SW480 (cell line): Measurements from ENCODE around the gene SOCS6.
"Not testable (repeated sequence)": the region's sequence is repeated elsewhere in the genome, so short reads cannot be mapped to it uniquely, and the experiment has no call there.

Experiments used
- DNase-seq: peaks from one replicate; pipeline ENCODE4 v3.0.0-alpha.2; 2016; ENCODE audit warnings: low spot score

The SOCS6 gene

DNA sequence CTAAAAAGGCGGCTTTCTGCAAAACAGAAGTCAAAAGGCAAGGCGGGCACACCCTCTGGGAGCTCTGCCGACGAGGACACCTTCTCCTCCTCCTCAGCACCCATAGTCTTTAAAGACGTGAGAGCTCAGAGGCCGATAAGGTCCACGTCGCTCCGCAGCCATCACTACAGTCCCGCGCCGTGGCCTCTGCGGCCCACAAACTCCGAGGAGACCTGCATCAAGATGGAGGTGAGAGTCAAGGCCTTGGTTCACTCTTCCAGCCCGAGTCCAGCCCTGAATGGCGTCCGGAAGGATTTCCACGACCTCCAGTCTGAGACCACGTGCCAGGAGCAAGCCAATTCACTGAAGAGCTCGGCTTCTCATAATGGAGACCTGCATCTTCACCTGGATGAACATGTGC lies 36.1 kb downstream of the SOCS6 start:
- no peak for DNase-seq

DNA sequence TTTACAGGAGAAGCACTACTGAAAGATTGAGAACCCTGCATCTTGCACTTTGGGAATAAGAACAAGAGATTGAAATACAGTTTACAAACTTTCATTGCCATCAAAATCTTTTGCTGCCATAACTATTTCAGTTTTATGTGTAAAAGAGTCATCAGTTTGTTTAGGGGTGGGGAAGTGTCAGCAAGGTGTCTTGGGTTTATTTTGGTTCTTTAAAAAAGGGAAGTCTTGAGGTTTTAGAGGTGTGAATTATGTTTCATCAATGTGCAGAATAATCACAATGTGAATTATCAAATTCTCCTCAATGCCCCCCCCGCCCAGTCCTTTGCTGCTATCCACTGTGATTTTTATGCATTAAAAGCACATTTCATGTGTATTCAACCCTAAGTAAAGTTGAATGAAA lies 37.4 kb downstream of the SOCS6 start:
- DNase-seq, result no peak

- no peak for DNase-seq
These were observed 39.3 kb downstream of the SOCS6 start for GRCh38 chr18:70328169-70328568.

DNA sequence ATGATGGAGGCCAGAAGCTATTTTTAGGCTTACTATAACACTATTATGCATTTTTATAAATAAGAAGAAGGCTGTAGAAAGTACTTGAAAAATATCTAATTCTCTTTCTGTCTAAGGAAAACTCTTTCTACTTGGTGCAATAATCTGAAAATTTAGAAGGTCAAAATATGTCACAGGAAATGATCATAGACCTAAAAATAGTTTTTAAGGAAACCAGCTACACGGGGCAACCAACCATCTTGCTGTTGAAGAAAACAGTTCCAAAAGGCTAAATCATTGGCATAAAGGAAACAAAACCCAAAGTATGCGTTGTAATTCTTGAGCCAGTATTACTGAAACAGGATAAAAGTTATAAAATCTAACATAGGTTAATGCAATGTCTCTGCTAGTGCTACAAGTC lies 40.2 kb downstream of the SOCS6 start:
- DNase-seq, result no peak

- no peak for DNase-seq
These were observed 42.0 kb downstream of the SOCS6 start for GRCh38 chr18:70330887-70331286.

DNA sequence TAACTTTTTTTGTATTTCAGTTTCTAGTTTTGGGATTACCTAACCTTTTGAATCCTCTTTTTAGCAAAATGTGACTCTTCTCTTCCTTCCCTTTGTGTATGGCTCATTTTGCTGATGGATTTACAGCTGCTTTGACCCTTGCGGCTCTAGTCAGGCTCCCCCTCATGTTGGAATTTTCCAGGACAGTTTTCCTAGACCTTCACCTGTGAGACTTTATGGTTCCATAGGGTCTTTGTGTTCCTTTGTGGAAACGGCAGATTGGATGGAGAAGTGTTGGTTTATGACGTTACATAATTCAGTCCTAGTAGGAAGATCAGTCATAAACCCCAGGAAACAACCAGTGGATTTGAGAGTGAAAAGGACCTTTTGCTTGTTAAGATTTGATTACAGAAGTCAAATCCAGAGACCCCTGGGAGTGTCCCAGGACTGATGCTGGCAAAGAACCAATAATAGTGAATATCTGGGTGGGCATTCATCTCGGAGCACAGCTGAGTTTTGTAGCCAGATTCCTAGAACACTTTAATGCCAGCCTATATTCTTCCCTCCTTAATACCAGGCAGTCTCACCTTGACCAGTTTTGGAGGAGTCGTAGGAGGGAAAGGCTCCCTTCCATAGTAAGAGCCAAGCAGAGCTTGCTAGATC lies 42.7 kb downstream of the SOCS6 start:
- no peak for DNase-seq

DNA sequence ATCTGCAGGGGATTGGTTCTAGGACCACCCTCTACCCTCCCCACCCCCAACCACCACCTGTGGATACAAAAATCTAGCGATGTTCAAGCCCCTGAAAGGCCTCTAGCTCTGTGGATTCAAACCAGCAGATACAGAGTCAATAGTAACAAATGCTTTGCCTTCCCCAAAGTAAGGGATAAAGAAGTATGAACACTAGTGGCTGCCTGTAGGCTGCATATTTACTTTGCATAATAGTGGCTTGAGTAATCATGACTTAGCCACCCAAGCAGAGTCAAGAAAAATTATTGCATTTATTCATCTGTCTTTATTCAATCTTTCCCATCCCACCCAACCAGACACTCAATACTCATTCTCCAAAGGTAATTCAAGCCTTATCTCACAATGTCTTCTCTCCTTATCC lies 43.8 kb downstream of the SOCS6 start:
- no peak for DNase-seq

DNA sequence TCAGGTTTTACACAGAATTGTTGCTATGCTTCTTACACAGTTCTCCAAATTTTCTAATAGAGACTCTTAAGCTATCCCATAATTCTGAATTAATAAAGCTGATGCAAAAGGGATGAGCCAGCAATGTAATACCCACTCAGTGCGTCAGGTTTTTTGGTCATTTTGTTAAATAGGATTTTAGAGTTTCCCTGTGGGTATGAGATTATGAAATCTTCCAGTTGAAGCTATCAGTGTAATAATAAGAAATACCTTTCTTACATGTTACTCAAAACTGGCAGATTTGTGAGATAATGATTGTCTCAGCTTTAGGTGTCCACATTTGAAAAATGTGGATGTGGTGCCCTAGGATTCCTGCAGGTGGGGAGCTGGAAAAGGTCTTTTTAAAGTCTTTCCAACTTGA lies 44.5 kb downstream of the SOCS6 start:
- DNase-seq, result no peak

GRCh38 chr18:70333757-70334156 lies 44.9 kb downstream of the SOCS6 start:
- no peak for DNase-seq

GRCh38 chr18:70334264-70334663 lies 45.4 kb downstream of the SOCS6 start:
- DNase-seq, result no peak

GRCh38 chr18:70334728-70335329 lies 46.0 kb downstream of the SOCS6 start:
- DNase-seq, result no peak

- no peak for DNase-seq
These were observed 47.3 kb downstream of the SOCS6 start for GRCh38 chr18:70335892-70336726.

GRCh38 chr18:70337139-70337972 lies 48.5 kb downstream of the SOCS6 start:
- peak; percentile 31 for DNase-seq

DNA sequence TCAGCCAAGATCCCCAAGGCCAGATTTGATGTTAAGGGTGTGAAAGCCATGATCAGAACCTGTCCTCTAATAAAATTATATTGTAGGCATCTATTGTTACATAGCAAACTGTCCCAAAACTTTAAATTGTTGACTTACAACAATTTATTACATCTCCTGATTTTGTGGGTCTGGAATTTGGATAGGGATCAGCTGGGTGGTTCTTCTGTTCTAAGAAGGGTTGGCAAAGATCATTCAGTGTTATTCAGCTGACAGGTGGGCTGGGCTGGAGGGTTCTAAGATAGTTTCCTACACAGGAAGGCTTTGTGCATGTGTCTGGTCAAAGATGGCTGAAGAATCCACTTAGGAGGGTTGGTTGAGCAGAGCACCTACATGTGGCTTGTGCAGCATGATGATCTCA lies 50.0 kb downstream of the SOCS6 start:
- no peak for DNase-seq

- DNase-seq, result no peak
These were observed 51.1 kb downstream of the SOCS6 start for GRCh38 chr18:70339915-70340314.

DNA sequence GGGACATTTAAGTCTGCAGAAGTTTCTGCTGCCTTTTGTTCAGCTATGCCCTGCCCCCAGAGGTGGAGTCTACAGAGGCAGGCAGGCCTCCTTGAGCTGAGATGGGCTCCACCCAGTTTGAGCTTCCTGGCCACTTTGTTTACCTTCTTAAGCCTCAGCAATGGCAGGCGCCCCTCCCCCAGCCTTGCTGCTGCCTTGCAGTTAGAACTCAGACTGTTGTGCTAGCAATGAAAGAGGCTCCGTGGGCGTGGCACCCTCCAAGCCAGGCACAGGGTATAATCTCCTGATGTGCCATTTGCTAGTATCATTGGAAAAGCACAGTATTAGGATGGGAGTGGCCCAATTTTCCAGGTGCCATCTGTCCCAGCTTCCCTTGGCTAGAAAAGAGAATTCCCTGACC lies 59.6 kb downstream of the SOCS6 start:
- DNase-seq, result not testable (repeated sequence)

DNA sequence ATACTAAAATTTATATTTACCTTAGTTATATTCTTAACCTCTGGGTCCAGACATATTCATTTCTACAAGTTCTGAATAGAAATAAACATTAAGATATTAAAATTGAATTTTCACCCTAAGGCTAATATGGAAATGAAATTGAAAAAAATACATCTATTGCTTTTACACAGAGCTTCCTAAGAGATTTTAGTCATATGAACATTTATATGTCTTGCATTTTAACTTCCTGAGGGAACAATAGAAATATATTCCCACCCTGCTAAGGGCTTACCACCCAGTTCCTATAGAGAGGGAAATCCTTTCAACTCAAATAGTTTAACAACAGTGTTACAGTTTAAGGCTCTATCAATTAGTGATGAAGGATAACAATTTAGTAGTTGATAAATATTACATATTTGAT lies 60.5 kb downstream of the SOCS6 start:
- no peak for DNase-seq

- no peak for DNase-seq
These were observed 65.2 kb downstream of the SOCS6 start for GRCh38 chr18:70354080-70354479.

DNA sequence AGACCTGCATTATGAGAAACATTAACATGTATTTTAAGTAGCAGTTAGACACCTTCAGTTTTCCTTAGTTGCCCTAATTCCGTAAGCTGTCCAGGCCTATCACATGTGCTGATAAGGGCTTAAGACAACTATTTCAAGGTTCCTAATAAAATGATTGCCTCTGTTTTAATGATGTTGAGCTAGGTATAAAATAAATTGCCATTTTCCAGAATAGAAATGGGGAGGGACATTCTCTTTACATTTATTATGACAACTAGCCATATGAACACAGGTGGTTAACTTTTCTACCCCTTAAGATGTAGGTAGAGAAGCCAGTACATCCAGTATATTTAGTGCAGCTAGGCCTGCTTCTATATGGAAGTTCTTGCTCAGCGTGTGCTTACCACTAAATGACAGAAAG lies 65.9 kb downstream of the SOCS6 start:
- no peak for DNase-seq

- DNase-seq, result no peak
These were observed 67.0 kb downstream of the SOCS6 start for GRCh38 chr18:70355620-70356385.

DNA sequence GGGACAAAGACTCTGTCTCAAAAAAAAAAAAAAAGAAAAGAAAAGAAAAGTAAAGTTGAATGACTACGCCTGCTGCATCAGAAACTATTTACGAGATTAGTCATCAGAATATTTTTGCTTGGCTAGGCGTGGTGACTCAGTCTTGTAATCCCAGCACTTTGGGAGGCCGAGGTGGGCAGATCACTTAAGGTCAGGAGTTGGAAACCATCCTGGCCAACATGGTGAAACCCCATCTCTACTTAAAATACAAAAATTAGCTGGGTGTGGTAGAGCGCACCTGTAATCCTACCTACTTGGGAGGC lies 69.2 kb downstream of the SOCS6 start:
- DNase-seq, result not testable (repeated sequence)

DNA sequence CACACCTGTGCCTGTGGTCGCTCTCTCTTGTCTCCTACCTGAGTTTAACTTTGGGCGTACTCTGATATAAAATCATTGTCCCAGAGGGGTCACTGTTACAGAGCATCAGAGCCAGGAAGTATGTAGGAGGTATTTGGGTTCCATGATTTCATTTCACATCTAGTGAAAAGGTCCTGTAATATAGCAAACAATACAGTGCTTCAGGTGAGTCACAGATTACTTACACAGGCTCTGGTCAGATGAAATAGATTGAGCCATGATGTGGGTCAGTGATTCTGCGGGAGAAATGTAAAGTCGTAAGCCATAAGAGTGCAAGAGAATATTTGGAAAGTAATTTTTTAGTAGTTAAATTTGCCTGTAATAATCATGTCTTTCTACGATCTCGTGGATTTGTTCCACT lies 70.2 kb downstream of the SOCS6 start:
- no peak for DNase-seq
